ENCODE measurements around the gene NONO. TPM values are rescaled to one million over a fixed set of nuclear protein-coding genes. Genes with fewer than 3 reads are reported as not detected.
"Not testable (repeated sequence)": the region's sequence is repeated elsewhere in the genome, so short reads cannot be mapped to it uniquely, and the experiment has no call there.

Gene NONO
- total RNA-seq, 1 donor from 2014 or later: 696 TPM

DNA sequence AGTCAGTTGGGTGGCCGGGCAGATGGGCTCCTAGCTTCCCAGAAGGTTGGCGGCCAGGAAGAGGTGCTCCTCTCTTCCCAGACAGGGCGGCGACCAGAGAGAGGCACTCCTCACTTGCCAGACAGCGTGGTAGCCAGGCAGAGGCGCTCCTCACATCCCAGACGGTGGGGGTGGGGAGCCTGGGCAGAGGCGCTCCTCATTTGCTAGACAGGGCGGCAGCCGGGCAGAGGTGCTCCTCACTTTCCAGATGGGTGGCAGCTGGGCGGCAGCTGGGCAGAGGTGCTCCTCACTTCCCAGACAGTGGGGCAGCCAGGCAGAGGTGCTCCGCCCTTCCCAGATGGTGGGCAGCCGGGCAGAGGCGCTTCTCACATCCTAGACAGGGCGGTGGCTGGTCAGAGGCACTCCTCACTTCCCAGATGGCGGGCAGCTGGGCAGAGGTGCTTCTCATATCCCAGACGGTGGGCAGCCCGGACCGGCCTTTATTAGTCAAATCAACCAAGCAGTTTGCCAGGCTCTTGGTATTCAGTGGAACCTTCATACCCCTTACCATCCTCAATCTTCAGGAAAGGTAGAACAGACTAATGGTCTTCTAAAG, 13.5 kb upstream of the NONO start:
- DNase-seq: no peak
- H3K27ac Mint-ChIP-seq (ENCODE audit: unreplicated experiment): no peak overlapping the region
- peaks cover 7% of the 10 kb centered on the region for H3K36me3 Mint-ChIP-seq (ENCODE audit: unreplicated experiment)
- TF ChIP-seq, protein P1, sequence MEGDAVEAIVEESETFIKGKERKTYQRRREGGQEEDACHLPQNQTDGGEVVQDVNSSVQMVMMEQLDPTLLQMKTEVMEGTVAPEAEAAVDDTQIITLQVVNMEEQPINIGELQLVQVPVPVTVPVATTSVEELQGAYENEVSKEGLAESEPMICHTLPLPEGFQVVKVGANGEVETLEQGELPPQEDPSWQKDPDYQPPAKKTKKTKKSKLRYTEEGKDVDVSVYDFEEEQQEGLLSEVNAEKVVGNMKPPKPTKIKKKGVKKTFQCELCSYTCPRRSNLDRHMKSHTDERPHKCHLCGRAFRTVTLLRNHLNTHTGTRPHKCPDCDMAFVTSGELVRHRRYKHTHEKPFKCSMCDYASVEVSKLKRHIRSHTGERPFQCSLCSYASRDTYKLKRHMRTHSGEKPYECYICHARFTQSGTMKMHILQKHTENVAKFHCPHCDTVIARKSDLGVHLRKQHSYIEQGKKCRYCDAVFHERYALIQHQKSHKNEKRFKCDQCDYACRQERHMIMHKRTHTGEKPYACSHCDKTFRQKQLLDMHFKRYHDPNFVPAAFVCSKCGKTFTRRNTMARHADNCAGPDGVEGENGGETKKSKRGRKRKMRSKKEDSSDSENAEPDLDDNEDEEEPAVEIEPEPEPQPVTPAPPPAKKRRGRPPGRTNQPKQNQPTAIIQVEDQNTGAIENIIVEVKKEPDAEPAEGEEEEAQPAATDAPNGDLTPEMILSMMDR (IDR thresholded peaks at IDR 0.05; ENCODE audit: partially characterized antibody, unreplicated experiment): no peak
- H3K4me1 Mint-ChIP-seq (ENCODE audit: low read depth, unreplicated experiment): no peaks in the 10 kb centered on the region
- H3K4me3 Mint-ChIP-seq (ENCODE audit: unreplicated experiment): no peak overlapping the region
- peaks cover 2% of the 10 kb centered on the region for H3K9me3 Mint-ChIP-seq (ENCODE audit: unreplicated experiment)
- peaks cover 2% of the 10 kb centered on the region for H3K27me3 Mint-ChIP-seq (ENCODE audit: unreplicated experiment)

DNA sequence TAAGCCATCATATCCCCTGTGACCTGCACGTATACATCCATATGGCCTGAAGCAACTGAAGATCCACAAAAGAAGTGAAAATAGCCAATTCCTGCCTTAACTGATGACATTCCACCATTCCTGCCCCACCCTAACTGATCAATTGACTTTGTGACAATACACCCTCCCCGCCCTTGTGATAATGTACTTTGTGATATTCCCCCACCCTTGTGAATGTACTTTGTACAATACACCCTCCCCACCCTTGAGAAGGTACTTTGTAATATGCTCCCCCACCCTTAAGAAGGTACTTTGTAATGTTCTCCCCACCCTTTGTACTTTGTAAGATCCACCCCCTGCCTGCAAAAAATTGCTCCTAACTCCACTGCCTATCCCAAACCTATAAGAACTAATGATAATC, 11.1 kb upstream of the NONO start:
- H3K36me3 Mint-ChIP-seq (ENCODE audit: unreplicated experiment); H3K4me1 Mint-ChIP-seq (ENCODE audit: low read depth, unreplicated experiment); H3K9me3 Mint-ChIP-seq (ENCODE audit: unreplicated experiment); H3K27ac Mint-ChIP-seq (ENCODE audit: unreplicated experiment); H3K4me3 Mint-ChIP-seq (ENCODE audit: unreplicated experiment); DNase-seq; H3K27me3 Mint-ChIP-seq (ENCODE audit: unreplicated experiment): not testable (repeated sequence)

DNA sequence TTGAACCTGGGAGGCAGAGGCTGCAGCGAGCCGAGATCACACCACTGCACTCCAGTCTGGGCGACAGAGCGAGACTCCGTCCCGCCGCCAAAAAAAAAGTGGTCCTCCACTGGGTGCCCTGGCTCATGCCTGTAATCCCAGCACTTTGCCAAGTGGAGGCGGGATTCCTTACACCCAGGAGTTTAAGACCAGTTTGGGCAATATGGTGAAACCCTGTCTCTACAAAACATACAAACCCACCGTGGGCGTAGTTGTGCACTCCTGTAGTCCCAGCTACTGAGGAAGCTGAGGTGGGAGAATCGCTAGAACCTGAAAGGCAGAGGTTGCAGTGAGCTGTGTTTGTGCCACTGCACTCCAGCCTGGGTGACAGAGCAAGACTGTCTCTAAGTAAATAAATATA, 2.1 kb upstream of the NONO start:
- H3K4me1 Mint-ChIP-seq (ENCODE audit: low read depth, unreplicated experiment); H3K27ac Mint-ChIP-seq (ENCODE audit: unreplicated experiment); H3K27me3 Mint-ChIP-seq (ENCODE audit: unreplicated experiment); DNase-seq; H3K36me3 Mint-ChIP-seq (ENCODE audit: unreplicated experiment); H3K4me3 Mint-ChIP-seq (ENCODE audit: unreplicated experiment); H3K9me3 Mint-ChIP-seq (ENCODE audit: unreplicated experiment): not testable (repeated sequence)

DNA sequence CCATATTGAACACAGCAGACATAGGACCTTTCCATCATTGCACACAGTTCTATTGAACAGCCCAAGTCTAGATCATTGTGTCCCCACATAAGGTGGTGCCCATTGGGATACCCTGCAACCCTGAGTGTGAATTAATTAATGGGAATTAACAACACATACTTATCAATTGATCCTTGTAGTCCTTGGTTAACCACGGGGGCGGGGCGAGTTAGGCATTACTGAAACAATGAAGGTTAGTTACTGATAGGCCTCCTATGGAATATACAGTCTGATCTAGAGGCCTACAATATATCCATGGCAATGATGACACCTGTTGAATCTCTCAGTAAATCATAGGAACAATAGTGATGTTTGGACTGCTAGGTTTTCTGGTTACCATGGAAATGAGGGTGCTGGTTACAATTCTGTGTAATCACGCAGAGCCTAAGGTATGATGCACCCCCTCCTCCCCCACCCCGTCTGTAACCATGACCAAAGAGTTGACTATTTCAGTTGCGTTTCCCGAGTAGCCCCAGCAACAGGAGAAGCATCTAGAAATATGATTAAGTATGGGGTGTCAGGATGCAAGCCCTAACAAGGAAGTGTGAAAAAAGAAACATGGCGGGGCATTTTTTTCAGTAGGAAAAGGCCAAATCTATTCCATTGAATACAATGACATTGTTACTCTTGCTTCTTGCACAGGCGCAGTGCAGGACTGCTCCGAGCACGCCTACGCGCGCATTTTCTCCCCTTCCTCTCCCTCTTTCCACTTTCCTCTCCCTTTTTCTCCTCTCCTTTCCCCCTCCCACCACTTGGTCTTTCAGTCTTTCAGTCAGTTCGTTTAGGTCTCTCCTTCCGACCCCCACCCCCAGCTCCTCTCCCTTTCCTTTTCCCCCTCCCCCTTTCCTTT, 677 bp upstream of the NONO start:
- TF ChIP-seq, protein P1 (IDR thresholded peaks at IDR 0.05; ENCODE audit: partially characterized antibody, unreplicated experiment): no peak
- H3K27me3 Mint-ChIP-seq (ENCODE audit: unreplicated experiment): peaks cover 4% of the 10 kb centered on the region
- H3K9me3 Mint-ChIP-seq (ENCODE audit: unreplicated experiment): peaks cover 7% of the 10 kb centered on the region
- no peaks in the 10 kb centered on the region for H3K4me1 Mint-ChIP-seq (ENCODE audit: low read depth, unreplicated experiment)
- peak overlapping the region; percentile 99 for H3K27ac Mint-ChIP-seq (ENCODE audit: unreplicated experiment)
- peak overlapping the region; percentile 96 for H3K4me3 Mint-ChIP-seq (ENCODE audit: unreplicated experiment)
- DNase-seq: no peak
- no peaks in the 10 kb centered on the region for H3K36me3 Mint-ChIP-seq (ENCODE audit: unreplicated experiment)

DNA sequence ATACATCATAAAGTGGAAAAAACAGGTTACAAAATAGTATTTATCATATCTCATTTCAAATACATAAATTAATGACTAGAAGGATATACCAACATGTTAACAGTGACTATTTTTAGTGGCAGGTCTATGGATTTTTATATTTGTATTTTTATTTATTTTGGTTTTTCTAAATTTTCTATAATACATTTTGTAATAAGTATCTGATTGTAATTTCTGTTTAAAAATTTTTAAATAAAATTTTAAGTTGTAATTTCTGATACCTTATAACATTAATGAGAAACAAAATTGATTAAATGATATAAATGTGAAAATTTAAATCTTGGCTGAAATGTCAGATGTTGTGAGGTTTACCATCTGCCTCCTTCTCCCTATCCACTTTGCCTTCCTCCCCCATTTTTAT, 2.5 kb downstream of the NONO start:
- peak overlapping the region; percentile 73 for H3K27ac Mint-ChIP-seq (ENCODE audit: unreplicated experiment)
- peaks cover 7% of the 10 kb centered on the region for H3K9me3 Mint-ChIP-seq (ENCODE audit: unreplicated experiment)
- TF ChIP-seq, protein P1 (IDR thresholded peaks at IDR 0.05; ENCODE audit: partially characterized antibody, unreplicated experiment): no peak

DNA sequence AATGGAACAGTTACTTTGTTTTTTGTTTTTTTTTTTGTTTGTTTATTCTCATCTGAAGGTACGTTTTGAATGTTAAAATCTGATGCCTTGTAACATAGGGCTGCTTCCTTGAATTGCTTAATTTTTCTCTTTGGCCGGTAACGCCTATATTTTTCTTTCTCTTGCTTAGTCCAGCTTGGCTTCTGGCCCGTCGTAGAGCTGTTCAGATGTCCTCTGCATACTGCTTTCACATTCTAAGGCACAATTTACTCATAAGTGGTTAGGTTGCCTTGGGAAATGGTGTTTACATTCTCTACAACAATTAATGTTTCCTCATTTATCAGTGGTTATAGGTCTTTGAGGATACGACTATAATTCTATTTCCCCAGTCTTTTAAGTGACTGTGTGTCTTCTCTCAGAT, 7.9 kb downstream of the NONO start:
- no peaks in the 10 kb centered on the region for H3K9me3 Mint-ChIP-seq (ENCODE audit: unreplicated experiment)
- no peaks in the 10 kb centered on the region for H3K36me3 Mint-ChIP-seq (ENCODE audit: unreplicated experiment)
- peaks cover 3% of the 10 kb centered on the region for H3K4me1 Mint-ChIP-seq (ENCODE audit: low read depth, unreplicated experiment)
- no peak overlapping the region for H3K4me3 Mint-ChIP-seq (ENCODE audit: unreplicated experiment)
- no peaks in the 10 kb centered on the region for H3K27me3 Mint-ChIP-seq (ENCODE audit: unreplicated experiment)
- TF ChIP-seq, protein P1 (IDR thresholded peaks at IDR 0.05; ENCODE audit: partially characterized antibody, unreplicated experiment): no peak
- no peak for DNase-seq
- H3K27ac Mint-ChIP-seq (ENCODE audit: unreplicated experiment): no peak overlapping the region

More for the DNA sequence above, 2.5 kb downstream of the NONO start:
- peaks cover 3% of the 10 kb centered on the region for H3K4me1 Mint-ChIP-seq (ENCODE audit: low read depth, unreplicated experiment)
- peak overlapping the region; percentile 96 for H3K4me3 Mint-ChIP-seq (ENCODE audit: unreplicated experiment)
- no peak for DNase-seq
- no peaks in the 10 kb centered on the region for H3K36me3 Mint-ChIP-seq (ENCODE audit: unreplicated experiment)
- peaks cover 4% of the 10 kb centered on the region for H3K27me3 Mint-ChIP-seq (ENCODE audit: unreplicated experiment)

All from glutamatergic neuron (in vitro differentiated cells).